Lower lobe of right lung (tissue), 2 donors: ENCODE measurements around the gene PUS1. TPM values are rescaled to one million over a fixed set of nuclear protein-coding genes. Genes with fewer than 3 reads are reported as not detected.

ENCODE experiments used
- ATAC-seq, 2 donors: fragments of 200-7000 bp; cut with Tn5 transposase; one replicate each; pipeline ENCODE4 v1.9.1; 2020 to 2022; ENCODE audit warnings: mild to moderate bottlenecking in 2 of 2, moderate library complexity in 2 of 2
- DNase-seq: peaks from one replicate; pipeline ENCODE4 v3.0.0-alpha.2; 2020
- H3K27ac ChIP-seq: fragments of 200-600 bp; one replicate; pipeline ENCODE4 v1.8.0; 2022
- H3K27me3 ChIP-seq: fragments of 200-600 bp; one replicate; pipeline ENCODE4 v1.8.0; 2022; ENCODE audit warnings: low read depth
- H3K36me3 ChIP-seq: fragments of 200-600 bp; one replicate; pipeline ENCODE4 v1.8.0; 2022; ENCODE audit warnings: mild to moderate bottlenecking
- H3K4me1 ChIP-seq: fragments of 200-600 bp; one replicate; pipeline ENCODE4 v1.8.0; 2022
- H3K4me3 ChIP-seq: fragments of 200-600 bp; one replicate; pipeline ENCODE4 v1.8.0; 2022; ENCODE audit warnings: mild to moderate bottlenecking
- H3K9me3 ChIP-seq: fragments of 200-600 bp; one replicate; pipeline ENCODE4 v1.8.0; 2022
- intact Hi-C: fragments of 100-400 bp; cut with DNase I; formaldehyde crosslinking; loops from one replicate; pipeline ENCODE4 v1.11.0; 2022
- total RNA-seq: library from RNA; stranded (reverse); fragmentation: NEBNext Ultra II Directional; extraction: Animal tissue kit (Norgen Biotek cat#: 25700); gene quantifications from one replicate; pipeline ENCODE4 v1.2.1, GENCODE V29; 2021
- TF ChIP-seq, protein P1 (sequence below): fragments of 200-600 bp; IDR thresholded peaks from one replicate; pipeline ENCODE4 v1.8.0; 2022; ENCODE audit warnings: antibody characterized with exemption, mild to moderate bottlenecking
- donor health status: DM: no; HTN: yes; CAD: no; lungs with severe emphysema.

The PUS1 gene
- total RNA-seq, 1 donor from 2014 or later = 19.1 TPM

DNA sequence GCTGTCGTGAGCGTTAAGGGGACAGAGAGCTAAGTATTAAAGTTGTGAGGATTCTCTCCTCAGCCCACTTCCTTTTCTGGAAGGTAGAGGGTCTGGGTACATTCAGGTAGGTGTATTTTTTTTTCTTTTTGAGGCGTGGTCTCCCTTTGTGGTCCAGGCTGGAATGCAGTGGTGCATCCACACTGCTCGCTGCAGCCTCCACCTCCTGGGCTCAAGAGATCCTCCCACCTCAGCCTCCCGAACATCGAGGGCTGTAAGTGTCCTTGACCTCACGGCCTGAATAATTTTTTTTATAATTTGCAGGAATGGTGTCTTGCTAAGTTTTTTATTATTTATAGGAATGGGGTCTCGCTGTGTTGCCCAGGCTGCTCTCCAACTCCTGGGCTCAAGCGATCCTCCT lies 1.4 kb downstream of the PUS1 start:
- H3K27ac ChIP-seq = no peak overlapping the region
- intact Hi-C loops = no loop called here
- ATAC-seq (no peak), DNase-seq (no peak)
- peaks cover 23% of the 10 kb centered on the region for H3K4me1 ChIP-seq
- TF ChIP-seq, protein P1, sequence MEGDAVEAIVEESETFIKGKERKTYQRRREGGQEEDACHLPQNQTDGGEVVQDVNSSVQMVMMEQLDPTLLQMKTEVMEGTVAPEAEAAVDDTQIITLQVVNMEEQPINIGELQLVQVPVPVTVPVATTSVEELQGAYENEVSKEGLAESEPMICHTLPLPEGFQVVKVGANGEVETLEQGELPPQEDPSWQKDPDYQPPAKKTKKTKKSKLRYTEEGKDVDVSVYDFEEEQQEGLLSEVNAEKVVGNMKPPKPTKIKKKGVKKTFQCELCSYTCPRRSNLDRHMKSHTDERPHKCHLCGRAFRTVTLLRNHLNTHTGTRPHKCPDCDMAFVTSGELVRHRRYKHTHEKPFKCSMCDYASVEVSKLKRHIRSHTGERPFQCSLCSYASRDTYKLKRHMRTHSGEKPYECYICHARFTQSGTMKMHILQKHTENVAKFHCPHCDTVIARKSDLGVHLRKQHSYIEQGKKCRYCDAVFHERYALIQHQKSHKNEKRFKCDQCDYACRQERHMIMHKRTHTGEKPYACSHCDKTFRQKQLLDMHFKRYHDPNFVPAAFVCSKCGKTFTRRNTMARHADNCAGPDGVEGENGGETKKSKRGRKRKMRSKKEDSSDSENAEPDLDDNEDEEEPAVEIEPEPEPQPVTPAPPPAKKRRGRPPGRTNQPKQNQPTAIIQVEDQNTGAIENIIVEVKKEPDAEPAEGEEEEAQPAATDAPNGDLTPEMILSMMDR = no peak
- H3K9me3 ChIP-seq = no peaks in the 10 kb centered on the region
- H3K27me3 ChIP-seq = no peaks in the 10 kb centered on the region
- peak overlapping the region; percentile 77 for H3K4me3 ChIP-seq
- peaks cover 40% of the 10 kb centered on the region for H3K36me3 ChIP-seq

GRCh38 chr12:131933387-131933786 lies 4.3 kb downstream of the PUS1 start:
- TF ChIP-seq, protein P1 = no peak
- ATAC-seq = no peak
- no peak overlapping the region for H3K4me3 ChIP-seq
- no peak for DNase-seq
- peaks cover 41% of the 10 kb centered on the region for H3K36me3 ChIP-seq
- no peak overlapping the region for H3K27ac ChIP-seq
- H3K9me3 ChIP-seq = no peaks in the 10 kb centered on the region
- H3K27me3 ChIP-seq = no peaks in the 10 kb centered on the region
- intact Hi-C loops = no loop called here
- peaks cover 17% of the 10 kb centered on the region for H3K4me1 ChIP-seq

DNA sequence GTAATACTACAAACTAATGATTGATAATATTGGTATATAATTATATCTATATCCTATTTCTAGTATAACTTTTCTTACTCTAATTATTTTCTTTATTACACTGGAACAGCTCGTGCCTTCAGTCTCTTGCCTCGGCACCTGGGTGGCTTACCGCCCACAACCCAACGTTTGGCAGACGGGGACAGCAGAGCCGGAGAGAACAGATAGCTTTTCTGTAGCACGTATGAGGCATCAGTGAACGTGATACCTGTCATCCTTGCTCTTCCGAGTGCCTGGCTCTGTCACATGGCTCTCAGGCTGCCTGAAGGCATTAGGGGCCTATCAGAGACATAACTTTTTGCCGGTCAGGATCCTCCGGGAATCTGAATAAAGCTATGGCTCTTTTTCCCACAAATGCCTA lies 5.5 kb downstream of the PUS1 start:
- peaks cover 16% of the 10 kb centered on the region for H3K4me1 ChIP-seq
- no peak for DNase-seq
- H3K27me3 ChIP-seq = no peaks in the 10 kb centered on the region
- H3K9me3 ChIP-seq = no peaks in the 10 kb centered on the region
- H3K36me3 ChIP-seq = peaks cover 51% of the 10 kb centered on the region
- H3K4me3 ChIP-seq = no peak overlapping the region
- ATAC-seq = no peak
- TF ChIP-seq, protein P1 = no peak
- intact Hi-C loops = no loop called here
- H3K27ac ChIP-seq = no peak overlapping the region

DNA sequence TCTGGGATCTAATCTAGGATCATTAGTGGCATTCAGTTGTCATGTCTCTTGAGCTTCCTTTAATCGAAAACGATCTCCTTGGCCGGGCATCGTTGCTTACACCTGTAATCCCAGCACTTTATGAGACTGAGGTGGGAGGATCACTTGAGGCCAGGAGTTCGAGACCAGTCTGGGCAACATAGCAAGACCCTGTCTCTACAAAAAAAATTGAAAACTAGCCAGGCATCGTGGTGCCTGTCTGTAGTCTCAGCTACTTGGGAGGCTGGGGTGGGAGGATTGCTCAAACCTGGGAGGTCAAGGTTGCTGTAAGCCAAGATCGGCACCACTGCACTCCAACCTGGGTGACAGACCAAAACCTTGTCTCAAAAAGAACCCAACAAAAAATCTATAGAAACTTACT lies 9.0 kb downstream of the PUS1 start:
- Histone ChIP-seq H3K4me1 (no peaks in the 10 kb centered on the region), H3K9me3 (no peaks in the 10 kb centered on the region), H3K4me3 (no peak overlapping the region), H3K36me3 (peaks cover 67% of the 10 kb centered on the region), H3K27ac (no peak overlapping the region), H3K27me3 (no peaks in the 10 kb centered on the region)
- DNase-seq = no peak
- intact Hi-C loops = no loop called here
- TF ChIP-seq, protein P1 = no peak
- ATAC-seq = no peak

- no peak overlapping the region for H3K27ac ChIP-seq
- DNase-seq (peak; percentile 28), ATAC-seq (no peak)
- H3K36me3 ChIP-seq = peaks cover 67% of the 10 kb centered on the region
- no peaks in the 10 kb centered on the region for H3K4me1 ChIP-seq
- TF ChIP-seq, protein P1 = no peak
- intact Hi-C loops = no loop called here
- no peak overlapping the region for H3K4me3 ChIP-seq
- no peaks in the 10 kb centered on the region for H3K27me3 ChIP-seq
- no peaks in the 10 kb centered on the region for H3K9me3 ChIP-seq
Observed at GRCh38 chr12:131939007-131939406, 9.9 kb downstream of the PUS1 start.

DNA sequence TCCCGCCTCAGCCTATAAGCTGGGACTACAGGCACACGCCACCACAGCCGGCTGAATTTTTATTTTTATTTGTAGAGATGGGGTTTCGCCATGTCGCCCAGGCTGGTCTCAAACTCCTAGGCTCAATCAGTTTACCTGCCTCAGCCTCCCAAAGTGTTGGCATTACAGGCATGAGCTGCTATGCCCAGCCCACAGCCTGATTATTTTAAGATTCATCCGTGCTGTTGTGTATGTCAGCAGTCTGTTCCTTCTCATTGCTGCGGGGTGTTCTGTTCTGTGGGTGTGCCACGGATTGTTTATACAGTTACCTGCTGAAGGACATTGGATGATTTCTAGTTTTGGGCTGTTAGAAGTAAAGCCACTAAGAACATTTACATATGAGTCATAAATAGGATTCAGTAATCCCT lies 11.1 kb downstream of the PUS1 start:
- peaks cover 67% of the 10 kb centered on the region for H3K36me3 ChIP-seq
- intact Hi-C loops = no loop called here
- peak; percentile 5 for DNase-seq
- H3K9me3 ChIP-seq = no peaks in the 10 kb centered on the region
- ATAC-seq = no peak
- H3K27ac ChIP-seq = no peak overlapping the region
- no peaks in the 10 kb centered on the region for H3K27me3 ChIP-seq
- no peaks in the 10 kb centered on the region for H3K4me1 ChIP-seq
- TF ChIP-seq, protein P1 = no peak
- H3K4me3 ChIP-seq = no peak overlapping the region
